Stimulated activated CD8-positive, alpha-beta memory T cell treated with anti-CD3 and anti-CD28 coated beads, Interleukin-7, amount 100 ng/mL, for 48 hours (primary cell): ENCODE data around the gene PECR.
A peak's percentile ranks its signal among the peaks of the same experiment; 100 is the strongest.
"Not testable (repeated sequence)": the region's sequence is repeated elsewhere in the genome, so short reads cannot be mapped to it uniquely, and the experiment has no call there.

ENCODE experiments used
- DNase-seq, 2 donors: peaks; one replicate each; pipeline ENCODE4 v3.0.0-alpha.2; 2020; ENCODE audit warnings: low read depth in 1 of 2; ENCODE audit errors: extremely low read depth in 1 of 2

Gene PECR

GRCh38 chr2:216004697-216005283, 76.8 kb downstream of the PECR start:
- peak in 1 of 2 donors; percentile 20 for DNase-seq

DNA sequence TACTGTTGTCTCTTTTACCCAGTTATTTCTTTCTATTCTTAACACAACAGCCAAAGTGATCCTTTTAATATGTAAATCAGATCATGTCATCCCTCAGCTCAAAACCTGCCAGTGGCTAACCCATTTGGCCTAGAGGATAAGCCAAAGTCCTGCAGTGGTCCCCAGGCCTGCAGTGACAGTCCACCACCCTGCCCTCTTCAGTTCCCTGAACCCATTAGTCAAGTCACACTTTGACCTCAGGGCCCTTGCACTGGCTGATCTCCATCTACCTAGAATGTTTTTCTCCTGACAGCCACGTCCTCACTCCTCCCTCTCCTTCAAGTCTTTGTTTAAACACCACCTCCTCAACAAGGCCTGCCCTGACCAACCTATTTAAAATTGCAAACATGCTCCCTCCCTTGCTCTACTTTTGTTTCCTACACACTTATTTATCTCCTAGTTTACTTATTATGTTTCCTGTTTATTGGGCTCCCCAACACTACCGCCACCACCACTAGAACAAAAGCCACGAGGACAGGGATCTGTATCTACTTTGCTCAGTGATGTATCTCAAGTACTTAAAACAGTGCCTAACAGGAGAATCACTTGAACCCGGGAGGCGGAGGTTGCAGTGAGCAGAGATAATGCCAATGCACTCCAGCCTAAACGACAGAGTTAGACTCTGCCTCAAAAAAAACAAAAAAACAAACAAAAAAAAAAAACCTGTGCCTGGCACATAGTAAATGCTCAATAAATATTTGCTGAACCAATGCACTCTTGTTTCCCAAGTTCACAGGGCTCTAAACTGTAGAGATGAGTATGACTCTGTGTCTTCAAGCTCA, 77.5 kb downstream of the PECR start:
- no peak for DNase-seq

GRCh38 chr2:216002693-216003092, 78.9 kb downstream of the PECR start:
- no peak for DNase-seq

- no peak for DNase-seq
Observed at GRCh38 chr2:216002101-216002678, 79.4 kb downstream of the PECR start.

GRCh38 chr2:216001216-216002100, 80.2 kb downstream of the PECR start:
- no peak for DNase-seq

DNA sequence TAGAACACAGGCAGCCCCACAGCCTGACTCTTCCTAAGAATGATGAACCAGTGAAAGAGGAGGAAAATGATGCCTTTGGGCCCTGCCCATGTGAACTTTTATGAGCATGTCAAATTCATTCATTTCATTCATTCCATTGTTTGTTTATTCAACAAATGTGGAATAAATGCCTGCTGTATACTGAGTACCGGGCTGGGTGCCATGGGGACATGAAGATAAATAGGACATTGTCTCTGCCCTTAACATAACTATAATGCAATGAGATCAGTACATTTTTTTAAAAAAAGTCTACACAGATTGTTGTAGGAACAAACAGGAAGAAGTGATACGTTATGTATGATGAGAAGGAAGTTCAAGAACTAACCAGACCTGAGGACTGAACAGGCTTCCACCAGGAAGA, 83.0 kb downstream of the PECR start:
- no peak for DNase-seq

DNA sequence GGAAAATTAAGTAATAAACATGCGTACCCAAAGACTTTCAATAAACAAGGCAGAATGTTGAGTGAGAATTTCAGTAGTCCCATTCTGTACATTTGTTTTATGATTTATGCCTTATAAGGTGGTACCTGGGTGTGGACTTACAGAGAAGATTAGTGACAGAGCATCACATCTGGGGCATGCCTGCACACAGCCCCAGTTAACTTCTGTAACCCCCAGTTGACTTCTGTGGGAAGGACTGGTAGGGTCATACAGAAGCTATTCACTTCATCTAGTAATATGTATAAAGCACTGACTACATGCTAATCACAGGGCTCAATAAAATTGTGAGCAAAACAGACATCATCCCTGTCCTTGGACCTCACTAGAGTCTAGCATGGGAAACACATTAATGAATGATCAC, 84.4 kb downstream of the PECR start:
- no peak for DNase-seq

- DNase-seq: no peak
Observed at GRCh38 chr2:215994911-215995310, 86.7 kb downstream of the PECR start.

DNA sequence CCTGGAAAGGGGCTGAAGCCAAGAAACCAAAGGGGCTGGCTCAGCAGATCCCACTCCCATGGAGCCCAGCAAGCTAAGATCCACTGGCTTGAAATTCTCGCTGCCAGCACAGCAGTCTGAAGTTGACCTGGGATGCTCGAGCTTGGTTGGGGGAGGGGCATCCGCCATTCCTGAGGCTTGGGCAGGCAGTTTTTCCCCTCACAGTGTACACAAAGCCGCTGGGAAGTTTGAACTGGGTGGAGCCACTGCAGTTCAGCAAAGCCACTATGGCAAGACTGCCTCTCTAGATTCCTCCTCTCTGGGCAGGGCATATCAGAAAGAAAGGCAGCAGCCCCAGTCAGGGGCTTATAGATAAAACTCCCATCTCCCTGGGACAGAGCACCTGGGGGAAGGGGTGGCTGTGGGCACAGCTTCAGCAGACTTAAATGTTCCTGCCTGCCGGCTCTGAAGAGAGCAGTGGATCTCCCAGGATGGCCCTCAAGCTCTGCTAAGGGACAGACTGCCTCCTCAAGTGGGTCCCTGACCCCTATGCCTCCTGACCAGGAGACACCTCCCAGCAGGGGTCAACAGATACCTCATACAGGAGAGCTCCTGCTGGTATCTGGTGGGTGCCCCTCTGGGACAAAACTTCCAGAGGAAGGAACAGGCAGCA, 92.9 kb downstream of the PECR start:
- DNase-seq: not testable (repeated sequence)
